Esophagus muscularis mucosa (tissue), 4 donors: ENCODE data around the gene NBPF1. TPM values are rescaled to one million over a fixed set of nuclear protein-coding genes. Genes with fewer than 3 reads are reported as not detected.
"Not testable (repeated sequence)": the region's sequence is repeated elsewhere in the genome, so short reads cannot be mapped to it uniquely, and the experiment has no call there.

Experiments used
- DNase-seq: peaks from one replicate; pipeline ENCODE4 v3.0.0-alpha.2; 2017; ENCODE audit errors: extremely low spot score
- H3K27ac ChIP-seq, 4 donors: fragments of 200-600 bp; sonication (generic); replicated peaks in 1 of 4; 1 replicate in 3 of 4; 2 replicates in 1 of 4; pipeline ENCODE4 v1.5.1; 2016 to 2019; ENCODE audit warnings: mild to moderate bottlenecking in 1 of 4
- H3K27me3 ChIP-seq, 4 donors: fragments of 200-600 bp; sonication (generic); one replicate each; pipeline versions ENCODE4 v1.5.1 to v1.6.0; 2016 to 2019
- H3K36me3 ChIP-seq, 4 donors: fragments of 200-600 bp; sonication (generic); one replicate each; pipeline ENCODE4 v1.5.1; 2016 to 2019
- H3K4me1 ChIP-seq, 4 donors: fragments of 200-600 bp; sonication (generic); one replicate each; pipeline ENCODE4 v1.5.1; 2016 to 2019
- H3K4me3 ChIP-seq, 4 donors: fragments of 200-600 bp; sonication (generic); 1 replicate in 2 of 4; 2 replicates in 2 of 4; pipeline ENCODE4 v1.5.1; 2016 to 2019; ENCODE audit warnings: mild to moderate bottlenecking in 4 of 4, moderate library complexity in 1 of 4
- H3K9me3 ChIP-seq, 4 donors: fragments of 200-600 bp; sonication (generic); 1 replicate in 3 of 4; 2 replicates in 1 of 4; pipeline ENCODE4 v1.5.1; 2016 to 2019
- WGBS: methylation state at CpG from one replicate; pipeline ENCODE4 v1.1.5; 2018; 5-methylcytosine and 5-hydroxymethylcytosine counted together
- intact Hi-C: fragments of 100-400 bp; cut with DNase I; formaldehyde crosslinking; loops from one replicate; pipeline ENCODE4 v1.15.1; 2023
- total RNA-seq, 4 donors: library from RNA; depleted of rRNA; stranded (reverse); fragments of >200 nt; gene quantifications; one replicate each; pipeline versions ENCODE4 v1.1.0 to v1.2.1, GENCODE V29; 2016

Gene NBPF1
- total RNA-seq, 4 donors from 2014 or later, result 16.6 to 39.2 (median 28.1) TPM

GRCh38 chr1:16545682-16546095 lies 67.7 kb downstream of the NBPF1 start:
- intact Hi-C loops, H3K36me3 ChIP-seq, H3K27ac ChIP-seq, DNase-seq, H3K9me3 ChIP-seq, H3K27me3 ChIP-seq, H3K4me1 ChIP-seq, H3K4me3 ChIP-seq: not testable (repeated sequence)
- 36% methylated on average over 11 of the region's 16 CpGs for whole genome bisulfite sequencing

- DNase-seq, intact Hi-C loops, H3K36me3 ChIP-seq, H3K9me3 ChIP-seq, H3K27ac ChIP-seq, H3K4me3 ChIP-seq, H3K4me1 ChIP-seq: not testable (repeated sequence)
- peaks cover 0 to 19% (median 3%) of the 10 kb centered on the region in 4 donors for H3K27me3 ChIP-seq
- no CpG with 5 or more reads among the region's 2 CpGs for WGBS
These were observed 72.9 kb downstream of the NBPF1 start for GRCh38 chr1:16540421-16540893.

GRCh38 chr1:16537528-16537927 lies 75.8 kb downstream of the NBPF1 start:
- intact Hi-C loops, H3K36me3 ChIP-seq, H3K9me3 ChIP-seq, H3K4me3 ChIP-seq, DNase-seq, H3K27ac ChIP-seq: not testable (repeated sequence)
- 81% methylated on average over 5 of the region's 6 CpGs for WGBS
- Histone ChIP-seq H3K27me3 (peaks cover 0 to 42% (median 7%) of the 10 kb centered on the region in 4 donors), H3K4me1 (peaks cover 7 to 15% (median 13%) of the 10 kb centered on the region in 4 donors)

GRCh38 chr1:16536796-16537195 lies 76.6 kb downstream of the NBPF1 start:
- WGBS, result 89% methylated on average over 15 of the region's 15 CpGs
- H3K4me3 ChIP-seq, H3K9me3 ChIP-seq, H3K36me3 ChIP-seq, H3K27ac ChIP-seq, DNase-seq, intact Hi-C loops: not testable (repeated sequence)
- Histone ChIP-seq H3K4me1 (peaks cover 7 to 15% (median 13%) of the 10 kb centered on the region in 4 donors), H3K27me3 (peaks cover 0 to 49% (median 7%) of the 10 kb centered on the region in 4 donors)

GRCh38 chr1:16535898-16536297 lies 77.5 kb downstream of the NBPF1 start:
- H3K4me1 ChIP-seq, result peaks cover 7 to 15% (median 13%) of the 10 kb centered on the region in 4 donors
- peak overlapping the region in 1 of 4 donors; percentile 30 for H3K4me3 ChIP-seq
- H3K9me3 ChIP-seq, DNase-seq, H3K27ac ChIP-seq, intact Hi-C loops, H3K36me3 ChIP-seq: not testable (repeated sequence)
- peaks cover 0 to 58% (median 7%) of the 10 kb centered on the region in 4 donors for H3K27me3 ChIP-seq
- WGBS, result 72% methylated on average over 20 of the region's 22 CpGs

- intact Hi-C loops, H3K9me3 ChIP-seq, H3K27ac ChIP-seq, DNase-seq, H3K36me3 ChIP-seq: not testable (repeated sequence)
- 58% methylated on average over 26 of the region's 34 CpGs for WGBS
- H3K4me3 ChIP-seq, result peak overlapping the region; percentile 16 to 53 (median 28)
- H3K27me3 ChIP-seq, result peaks cover 0 to 62% (median 7%) of the 10 kb centered on the region in 4 donors
- peaks cover 7 to 15% (median 13%) of the 10 kb centered on the region in 4 donors for H3K4me1 ChIP-seq
These were observed 77.9 kb downstream of the NBPF1 start for GRCh38 chr1:16535487-16535886.

- DNase-seq, H3K27ac ChIP-seq, H3K9me3 ChIP-seq, H3K36me3 ChIP-seq, intact Hi-C loops: not testable (repeated sequence)
- Histone ChIP-seq H3K4me1 (peaks cover 7 to 15% (median 13%) of the 10 kb centered on the region in 4 donors), H3K4me3 (peak overlapping the region; percentile 16 to 53 (median 28)), H3K27me3 (peaks cover 0 to 68% (median 7%) of the 10 kb centered on the region in 4 donors)
- 20% methylated on average over 14 of the region's 43 CpGs for WGBS
These were observed 78.4 kb downstream of the NBPF1 start for GRCh38 chr1:16534829-16535456.

- WGBS, result 42% methylated on average over 6 of the region's 44 CpGs
- DNase-seq, H3K36me3 ChIP-seq, H3K27ac ChIP-seq, H3K9me3 ChIP-seq, intact Hi-C loops: not testable (repeated sequence)
- Histone ChIP-seq H3K4me1 (peaks cover 7 to 15% (median 13%) of the 10 kb centered on the region in 4 donors), H3K4me3 (peak overlapping the region in 3 of 4 donors; percentile 28 to 53 (median 30)), H3K27me3 (peaks cover 0 to 72% (median 7%) of the 10 kb centered on the region in 4 donors)
These were observed 79.0 kb downstream of the NBPF1 start for GRCh38 chr1:16534239-16534828.

GRCh38 chr1:16532235-16532991 lies 81.0 kb downstream of the NBPF1 start:
- WGBS, result 42% methylated on average over 30 of the region's 32 CpGs
- H3K9me3 ChIP-seq, DNase-seq, H3K27ac ChIP-seq, intact Hi-C loops, H3K4me3 ChIP-seq, H3K36me3 ChIP-seq: not testable (repeated sequence)
- H3K4me1 ChIP-seq, result peaks cover 7 to 15% (median 13%) of the 10 kb centered on the region in 4 donors
- peaks cover 0 to 68% (median 7%) of the 10 kb centered on the region in 4 donors for H3K27me3 ChIP-seq

- intact Hi-C loops, H3K4me1 ChIP-seq, DNase-seq, H3K36me3 ChIP-seq, H3K27ac ChIP-seq, H3K9me3 ChIP-seq, H3K4me3 ChIP-seq: not testable (repeated sequence)
- 84% methylated on average over 3 of the region's 3 CpGs for WGBS
- H3K27me3 ChIP-seq, result peaks cover 0 to 37% (median 0%) of the 10 kb centered on the region in 4 donors
These were observed 85.0 kb downstream of the NBPF1 start for GRCh38 chr1:16528338-16528737.

GRCh38 chr1:16525769-16526168 lies 87.6 kb downstream of the NBPF1 start:
- H3K27ac ChIP-seq, H3K36me3 ChIP-seq, H3K4me3 ChIP-seq, H3K4me1 ChIP-seq, DNase-seq, intact Hi-C loops, H3K9me3 ChIP-seq: not testable (repeated sequence)
- peaks cover 0 to 19% (median 0%) of the 10 kb centered on the region in 4 donors for H3K27me3 ChIP-seq

- H3K27ac ChIP-seq, DNase-seq, H3K4me1 ChIP-seq, H3K36me3 ChIP-seq, H3K4me3 ChIP-seq, H3K9me3 ChIP-seq, intact Hi-C loops: not testable (repeated sequence)
- WGBS, result 73% methylated on average over 5 of the region's 5 CpGs
- H3K27me3 ChIP-seq, result peaks cover 0 to 35% (median 0%) of the 10 kb centered on the region in 4 donors
These were observed 91.7 kb downstream of the NBPF1 start for GRCh38 chr1:16521679-16522078.
